IPS-18c (cell line): ENCODE results near the gene GPC3.

Experiments
- H3K4me3 ChIP-seq: 2 replicates; pipeline ENCODE4 v1.7.0; 2013; ENCODE audit warnings: low read depth, mild to moderate bottlenecking, low read length, moderate library complexity; ENCODE audit not compliant: insufficient read depth
- H3K9me3 ChIP-seq: one replicate; pipeline ENCODE4 v1.6.1; 2013; ENCODE audit warnings: mild to moderate bottlenecking, low read length, moderate library complexity; ENCODE audit not compliant: control insufficient read depth, insufficient read depth

The GPC3 gene

DNA sequence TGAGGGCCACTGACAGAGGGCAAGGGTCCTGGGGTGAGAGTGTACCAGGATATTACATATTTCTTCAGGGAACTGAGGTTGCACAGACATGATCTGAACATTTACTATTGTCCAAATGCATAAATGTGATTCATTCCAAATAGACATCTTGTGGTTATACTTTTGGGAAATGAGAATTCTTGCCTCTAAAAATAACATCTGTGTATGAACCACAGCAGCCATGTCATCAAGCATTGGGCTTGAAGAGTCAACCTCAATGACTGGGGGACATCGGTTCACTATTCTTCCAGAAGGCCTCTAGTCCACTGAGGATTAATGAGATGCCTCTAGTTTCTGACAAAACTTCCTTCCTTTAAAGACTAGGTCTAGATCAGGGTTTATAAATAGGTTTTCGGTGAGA, 377.0 kb downstream of the GPC3 start:
- Histone ChIP-seq H3K9me3 (no peaks in the 10 kb centered on the region), H3K4me3 (no peak overlapping the region)

- Histone ChIP-seq H3K4me3 (no peak overlapping the region), H3K9me3 (no peaks in the 10 kb centered on the region)
Measured at GRCh38 chrX:133607419-133608348, 377.7 kb downstream of the GPC3 start.

- Histone ChIP-seq H3K4me3 (no peak overlapping the region), H3K9me3 (no peaks in the 10 kb centered on the region)
Measured at GRCh38 chrX:133606990-133607389, 378.4 kb downstream of the GPC3 start.

GRCh38 chrX:133604801-133605200, 380.6 kb downstream of the GPC3 start:
- no peak overlapping the region for H3K4me3 ChIP-seq
- no peaks in the 10 kb centered on the region for H3K9me3 ChIP-seq

GRCh38 chrX:133602881-133603280, 382.5 kb downstream of the GPC3 start:
- Histone ChIP-seq H3K9me3 (no peaks in the 10 kb centered on the region), H3K4me3 (no peak overlapping the region)

- H3K4me3 ChIP-seq = no peak overlapping the region
- no peaks in the 10 kb centered on the region for H3K9me3 ChIP-seq
Measured at GRCh38 chrX:133601116-133601515, 384.3 kb downstream of the GPC3 start.

DNA sequence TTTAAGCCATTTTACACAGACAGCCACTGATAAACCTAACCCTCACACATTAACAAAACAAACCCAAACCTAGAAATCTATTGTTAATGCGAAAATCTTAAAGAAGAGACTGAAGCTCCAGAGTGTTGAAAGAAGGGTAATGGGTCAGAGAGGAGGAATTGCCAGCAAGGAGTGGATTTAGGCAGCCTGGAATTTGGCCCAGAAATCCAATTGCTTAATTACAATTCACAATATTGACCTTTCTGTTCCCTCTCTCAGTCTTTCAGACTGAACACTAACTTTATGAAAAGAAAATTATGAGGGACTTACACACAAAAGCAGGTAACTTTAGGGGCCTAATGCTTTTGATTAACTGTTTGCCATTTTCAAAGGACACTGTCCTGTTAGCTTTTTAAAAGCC, 384.9 kb downstream of the GPC3 start:
- no peaks in the 10 kb centered on the region for H3K9me3 ChIP-seq
- no peak overlapping the region for H3K4me3 ChIP-seq

DNA sequence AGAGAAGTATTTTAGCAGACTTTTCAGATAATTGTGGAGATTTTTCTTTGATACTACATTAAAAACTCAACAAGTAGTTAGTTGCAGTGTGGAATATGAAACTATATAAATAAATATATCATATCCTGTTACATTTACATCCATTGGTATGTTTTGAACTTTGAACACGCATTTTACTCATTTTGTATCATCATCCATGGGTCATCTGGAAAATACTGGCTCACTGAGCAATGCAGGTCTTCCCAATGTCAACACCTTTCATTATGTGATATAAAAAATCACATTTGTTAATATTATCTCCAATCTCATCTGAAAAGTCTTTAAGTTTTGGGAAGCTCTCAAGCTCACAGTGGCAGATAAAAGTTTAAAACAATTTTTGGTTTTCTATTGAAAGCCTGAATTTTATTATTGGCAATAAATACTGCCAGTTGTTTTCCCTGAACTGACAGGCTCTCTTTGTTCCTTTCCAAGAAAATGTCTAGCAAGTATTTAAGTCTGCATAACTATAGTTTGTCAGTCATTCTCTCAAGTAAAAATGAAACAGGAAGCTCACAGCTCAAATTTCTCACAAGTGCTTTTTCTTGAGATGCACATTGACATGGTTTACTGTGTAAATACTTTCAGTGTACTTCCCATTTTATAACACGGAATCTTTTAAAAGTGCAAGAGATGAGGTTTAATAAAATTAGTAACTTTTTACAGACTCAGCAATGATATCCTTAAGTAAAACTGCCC, 386.6 kb downstream of the GPC3 start:
- H3K9me3 ChIP-seq = no peaks in the 10 kb centered on the region

DNA sequence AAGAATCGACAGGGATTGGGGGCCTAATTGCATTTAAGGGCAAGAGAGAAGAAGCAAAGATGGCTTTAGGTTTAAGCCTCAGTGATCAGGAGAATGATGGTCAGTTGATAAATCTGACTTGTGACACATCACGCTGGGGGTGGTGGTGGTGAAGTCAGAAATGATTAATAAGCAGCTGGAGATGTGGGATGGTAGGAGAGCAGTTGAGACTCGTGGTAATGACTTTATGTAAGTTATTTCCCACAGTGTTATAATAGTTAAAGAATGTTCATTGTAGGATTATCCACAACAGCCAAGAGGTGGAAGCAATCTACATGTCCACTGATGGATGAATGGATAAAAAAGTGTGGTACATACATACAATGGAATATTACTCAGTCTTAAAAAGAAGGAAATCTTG, 391.2 kb downstream of the GPC3 start:
- peaks cover 3% of the 10 kb centered on the region for H3K9me3 ChIP-seq
- H3K4me3 ChIP-seq = no peak overlapping the region

More for the DNA sequence above, 386.6 kb downstream of the GPC3 start:
- H3K4me3 ChIP-seq = no peak overlapping the region

DNA sequence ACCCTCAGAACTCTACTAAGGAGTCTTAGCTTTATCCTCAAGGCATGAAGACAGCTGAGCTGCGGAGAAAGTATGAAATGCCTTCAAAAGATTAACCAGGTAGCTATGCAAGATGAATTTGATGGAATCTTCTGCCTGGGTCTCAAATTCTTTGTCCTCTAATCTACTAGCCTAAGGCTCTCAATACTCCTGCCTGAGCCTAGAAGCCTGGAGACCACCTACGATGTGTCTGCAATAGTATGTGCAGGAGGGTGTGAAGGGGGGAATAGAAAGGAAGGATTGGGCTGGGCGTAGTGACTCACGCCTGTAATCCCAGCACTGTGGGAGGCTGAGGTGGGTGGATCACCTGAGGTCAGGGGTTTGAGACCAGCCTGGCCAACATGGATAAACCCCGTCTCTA, 391.9 kb downstream of the GPC3 start:
- H3K9me3 ChIP-seq = peaks cover 3% of the 10 kb centered on the region
- no peak overlapping the region for H3K4me3 ChIP-seq

GRCh38 chrX:133590703-133591505, 394.5 kb downstream of the GPC3 start:
- H3K9me3 ChIP-seq = peaks cover 3% of the 10 kb centered on the region
- no peak overlapping the region for H3K4me3 ChIP-seq

- Histone ChIP-seq H3K4me3 (no peak overlapping the region), H3K9me3 (peaks cover 3% of the 10 kb centered on the region)
Measured at GRCh38 chrX:133588827-133589226, 396.6 kb downstream of the GPC3 start.

GRCh38 chrX:133587818-133588217, 397.6 kb downstream of the GPC3 start:
- no peak overlapping the region for H3K4me3 ChIP-seq
- H3K9me3 ChIP-seq = peaks cover 3% of the 10 kb centered on the region

DNA sequence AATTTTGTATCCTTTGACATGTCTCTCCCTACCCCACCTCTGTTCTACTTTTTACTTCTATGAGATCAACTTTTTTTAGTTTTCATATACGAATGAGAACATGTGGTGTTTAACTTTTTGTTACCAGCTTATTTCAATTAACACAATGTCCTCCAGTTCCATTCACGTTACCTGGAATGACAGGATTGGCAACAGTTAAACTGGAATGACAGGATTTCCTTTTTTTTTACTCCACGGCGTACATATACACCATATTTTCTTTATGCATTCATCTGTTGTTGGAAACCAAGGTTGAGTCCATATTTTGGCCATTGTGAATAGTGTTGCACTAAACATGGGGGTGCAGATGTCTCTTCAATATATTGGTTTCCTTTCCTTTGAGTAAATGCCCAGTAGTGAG, 398.3 kb downstream of the GPC3 start:
- H3K4me3 ChIP-seq = no peak overlapping the region
- H3K9me3 ChIP-seq = no peaks in the 10 kb centered on the region

GRCh38 chrX:133586443-133586842, 399.0 kb downstream of the GPC3 start:
- H3K9me3 ChIP-seq = no peaks in the 10 kb centered on the region

GRCh38 chrX:133583825-133584224, 401.6 kb downstream of the GPC3 start:
- H3K9me3 ChIP-seq = peaks cover 4% of the 10 kb centered on the region

More at GRCh38 chrX:133586443-133586842, 399.0 kb downstream of the GPC3 start:
- no peak overlapping the region for H3K4me3 ChIP-seq

GRCh38 chrX:133580625-133581024, 404.8 kb downstream of the GPC3 start:
- Histone ChIP-seq H3K9me3 (peaks cover 6% of the 10 kb centered on the region), H3K4me3 (no peak overlapping the region)

More at GRCh38 chrX:133583825-133584224, 401.6 kb downstream of the GPC3 start:
- no peak overlapping the region for H3K4me3 ChIP-seq
